ENCODE measurements around the gene GREM1. TPM values are rescaled to one million over a fixed set of nuclear protein-coding genes. Genes with fewer than 3 reads are reported as not detected.

The GREM1 gene
- total and polyA plus RNA-seq, 2 of the 8 experiments (the other 6 are each of a cell fraction or from before 2014, with no cell fraction given): 0.12 to 1.1 TPM

DNA sequence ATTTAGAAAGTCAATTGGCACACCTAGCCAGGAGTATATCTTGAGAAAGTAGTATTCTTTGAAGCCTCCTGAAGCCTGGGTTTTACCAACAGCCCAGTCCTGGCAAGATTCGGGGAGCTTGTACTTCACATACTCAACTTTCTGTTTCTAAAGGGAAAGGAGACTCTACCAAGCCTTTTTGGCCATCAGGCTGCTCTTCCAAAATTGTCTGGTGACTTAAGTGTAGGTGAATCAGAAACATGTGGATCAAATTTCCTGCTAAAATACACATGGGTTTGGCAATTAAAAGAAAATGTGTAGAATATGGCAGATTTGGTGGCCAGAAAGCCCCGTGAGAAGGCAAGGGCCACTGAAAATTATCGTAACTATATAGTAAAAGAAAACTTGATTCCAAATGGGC is 15.9 kb upstream of the GREM1 start:
- POLR2A ChIA-PET (ENCODE audit: partially characterized antibody): no interaction called here
- FAIRE-seq: no peak

More for the DNA sequence above, 15.9 kb upstream of the GREM1 start:
- Histone ChIP-seq H2BK120ac (replicated peaks; ENCODE audit: low read depth, low read length) (no peak overlapping the region), H2BK12ac (ENCODE audit: low read depth, low read length) (no peak overlapping the region), H3K79me1 (ENCODE audit: low read depth, low read length) (no peaks in the 10 kb centered on the region), H2AK5ac (ENCODE audit: low read depth, low read length) (no peak overlapping the region), H3K4me3 (ENCODE audit: extremely low read depth in 1 of 4, insufficient read depth in 2 of 4, low read depth in 3 of 4, low read length in 4 of 4) (no peak overlapping the region), H3K9ac (replicated peaks in 1 of 4; ENCODE audit: extremely low read depth in 1 of 4, low read depth in 3 of 4, low read length in 3 of 4) (no peak overlapping the region), H3K4me1 (replicated peaks in 1 of 4; ENCODE audit: control insufficient read depth in 3 of 4, insufficient read depth in 4 of 4, low read length in 3 of 4) (no peaks in the 10 kb centered on the region; a peak in 1 of 7 replicates), H4K8ac (ENCODE audit: extremely low read depth, insufficient read depth, low read length) (no peak overlapping the region), H3K27ac (ENCODE audit: low read depth, low read length) (no peak overlapping the region), H2AFZ (ENCODE audit: low read length) (no peak overlapping the region), H3K23me2 (ENCODE audit: low read depth, low read length) (no peaks in the 10 kb centered on the region), H2BK20ac (ENCODE audit: low read length) (no peak overlapping the region), H4K20me1 (replicated peaks in 1 of 2; ENCODE audit: control insufficient read depth in 1 of 2, insufficient read depth in 2 of 2, low read length in 2 of 2) (no peaks in the 10 kb centered on the region), H3K4me2 (ENCODE audit: insufficient read depth in 1 of 2, low read depth in 2 of 2, low read length in 2 of 2) (no peak overlapping the region), H3K4ac (replicated peaks; ENCODE audit: insufficient read length, low read depth, low read length) (no peak overlapping the region), H3K9me3 (ENCODE audit: insufficient read depth in 2 of 2, low read depth in 1 of 2, low read length in 1 of 2) (no peaks in the 10 kb centered on the region), H2BK15ac (ENCODE audit: low read length) (no peak overlapping the region), H4K5ac (ENCODE audit: insufficient read length, low read depth, low read length) (no peak overlapping the region), H3K23ac (ENCODE audit: insufficient read length) (no peak overlapping the region), H3K56ac (replicated peaks; ENCODE audit: insufficient read length, low read depth, low read length) (no peak overlapping the region), H2BK5ac (ENCODE audit: low read depth, low read length) (no peak overlapping the region), H3K79me2 (ENCODE audit: control insufficient read depth in 1 of 2, insufficient read depth in 2 of 2, low read length in 2 of 2) (no peaks in the 10 kb centered on the region), H3K36me3 (ENCODE audit: control insufficient read depth in 2 of 4, insufficient read depth in 4 of 4, low read length in 3 of 4) (no peaks in the 10 kb centered on the region), H3K18ac (ENCODE audit: extremely low read depth, low read length) (no peak overlapping the region), H3K27me3 (replicated peaks in 1 of 4; ENCODE audit: control insufficient read depth in 3 of 4, extremely low read depth in 1 of 4, insufficient read depth in 3 of 4, low read length in 3 of 4) (no peaks in the 10 kb centered on the region), H4K91ac (replicated peaks; ENCODE audit: insufficient read length, low read length) (no peak overlapping the region), H3K14ac (ENCODE audit: insufficient read length) (no peak overlapping the region)
- CTCF ChIA-PET (ENCODE audit: partially characterized antibody): interaction anchor here (1.4 kb wide), 2 partner anchors 22 to 39 kb away, joined by 3 to 5 read pairs; no protein-coding TSS in a partner anchor
- no peak for TF ChIP-seq EZH2 (IDR thresholded peaks at IDR 0.05; ENCODE audit: low read depth, low read length, severe bottlenecking)
- no peak for TF ChIP-seq POLR2AphosphoS5 (IDR thresholded peaks at IDR 0.05; ENCODE audit: low read depth, low read length)
- TF ChIP-seq, protein P1, sequence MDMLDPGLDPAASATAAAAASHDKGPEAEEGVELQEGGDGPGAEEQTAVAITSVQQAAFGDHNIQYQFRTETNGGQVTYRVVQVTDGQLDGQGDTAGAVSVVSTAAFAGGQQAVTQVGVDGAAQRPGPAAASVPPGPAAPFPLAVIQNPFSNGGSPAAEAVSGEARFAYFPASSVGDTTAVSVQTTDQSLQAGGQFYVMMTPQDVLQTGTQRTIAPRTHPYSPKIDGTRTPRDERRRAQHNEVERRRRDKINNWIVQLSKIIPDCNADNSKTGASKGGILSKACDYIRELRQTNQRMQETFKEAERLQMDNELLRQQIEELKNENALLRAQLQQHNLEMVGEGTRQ (IDR thresholded peaks at IDR 0.05; ENCODE audit: low read length): no peak
- no peak for TF ChIP-seq SAP30 (IDR thresholded peaks at IDR 0.05; ENCODE audit: insufficient read depth, insufficient replicate concordance, low read length)
- TF ChIP-seq CBX5 (IDR thresholded peaks at IDR 0.05; ENCODE audit: low read depth, low read length): no peak
- TF ChIP-seq BRCA1 (IDR thresholded peaks at IDR 0.05; ENCODE audit: low read depth, low read length): no peak
- no peak for TF ChIP-seq SIN3A (conservative IDR thresholded peaks at IDR 0.05 in 1 of 2, IDR thresholded peaks at IDR 0.05 in 1 of 2; ENCODE audit: low read depth in 1 of 2, low read length in 2 of 2)
- no peak for TF ChIP-seq PHF8 (conservative IDR thresholded peaks at IDR 0.05; ENCODE audit: low read depth, low read length)
- TF ChIP-seq CEBPB (IDR thresholded peaks at IDR 0.05; ENCODE audit: low read depth, low read length): no peak
- TF ChIP-seq KDM5A (IDR thresholded peaks at IDR 0.05; ENCODE audit: low read length): no peak
- no peak for TF ChIP-seq TEAD4 (IDR thresholded peaks at IDR 0.05; ENCODE audit: low read depth, low read length)
- no peak for TF ChIP-seq CBX8 (IDR thresholded peaks at IDR 0.05; ENCODE audit: borderline replicate concordance, low read depth, low read length)
- no peak for TF ChIP-seq SP1 (IDR thresholded peaks at IDR 0.05; ENCODE audit: low read depth, low read length)
- TF ChIP-seq NRF1 (IDR thresholded peaks at IDR 0.05; ENCODE audit: low read depth, low read length): no peak
- 59% methylated on average over 3 of the region's 3 CpGs; no CpG with 5 or more reads in 1 of the 2 experiments for WGBS, 2 experiments (ENCODE audit: extremely low coverage in 1 of 2, insufficient coverage in 1 of 2, insufficient read length in 1 of 2, insufficient replicate concordance in 2 of 2, low coverage in 1 of 2, low lambda C conversion rate in 2 of 2, missing lambda C conversion rate in 1 of 2)
- DNase-seq (ENCODE audit: low read depth in 1 of 2, low spot score in 2 of 2): no peak

Data from H1 (cell line).